A549 treated with ZK216348 at 1 μM for 4 hours (cell line): ENCODE measurements around the gene OR8H3. TPM values are rescaled to one million over a fixed set of nuclear protein-coding genes. Genes with fewer than 3 reads are reported as not detected.

Experiments
- total RNA-seq: library from RNA; stranded (reverse); fragments of 200-300 nt; extraction: Qiagen RNA extraction; gene quantifications from 5 replicates; pipeline ENCODE4 v1.2.3, GENCODE V29; 2022; ENCODE audit warnings: low read depth

OR8H3 gene
- not detected in 5 replicates for total RNA-seq

DNA sequence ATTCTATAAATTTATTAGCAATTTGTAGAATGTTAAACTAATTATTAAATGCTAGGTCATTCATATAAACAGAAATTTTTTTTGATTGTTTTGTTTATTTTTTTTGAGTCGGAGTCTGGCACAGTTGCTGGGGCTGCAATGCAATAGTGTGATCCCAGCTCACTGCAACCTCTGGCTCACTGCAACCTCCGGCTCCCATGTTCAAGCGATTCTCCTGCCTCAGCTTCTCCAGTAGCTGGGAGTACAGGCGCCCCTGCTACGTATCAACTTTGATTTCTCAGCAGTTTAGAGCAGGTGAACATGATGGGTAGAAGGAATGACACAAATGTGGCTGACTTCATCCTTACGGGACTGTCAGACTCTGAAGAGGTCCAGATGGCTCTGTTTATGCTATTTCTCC, at the start of gene OR8H3:
TSS of gene OR8H3 (plus strand) at position 301 of the 400 bp plus-strand sequence. CDS start at position 301, 0 bp downstream.

DNA sequence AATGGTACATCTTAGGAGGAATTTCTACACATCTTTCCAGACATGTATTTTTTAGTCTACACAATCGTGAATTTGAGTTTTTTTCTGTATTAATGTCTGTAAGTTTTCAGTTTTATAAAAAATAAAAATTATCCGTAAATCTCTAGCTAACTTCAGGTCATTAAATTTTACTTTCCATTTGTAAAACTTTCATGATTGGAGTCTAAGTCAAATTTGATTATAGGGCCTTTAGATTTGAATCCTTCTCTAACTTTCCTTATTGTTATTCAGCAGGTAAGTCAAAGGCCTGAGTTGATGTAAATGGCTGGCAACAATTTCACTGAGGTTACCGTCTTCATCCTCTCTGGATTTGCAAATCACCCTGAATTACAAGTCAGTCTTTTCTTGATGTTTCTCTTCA, 29.2 kb upstream of the OR8H3 start, which contains the start of gene OR8I2:
TSS of gene OR8I2 (plus strand) at position 301 of the 400 bp plus-strand sequence. CDS start at position 301, 0 bp downstream.

GRCh38 chr11:56103210-56103737, 18.9 kb upstream of the OR8H3 start, which contains the start of gene OR8H2:
OR8H2 (plus strand) TSS chr11:56103687; CDS start chr11:56105043, 1,356 bp downstream.

DNA sequence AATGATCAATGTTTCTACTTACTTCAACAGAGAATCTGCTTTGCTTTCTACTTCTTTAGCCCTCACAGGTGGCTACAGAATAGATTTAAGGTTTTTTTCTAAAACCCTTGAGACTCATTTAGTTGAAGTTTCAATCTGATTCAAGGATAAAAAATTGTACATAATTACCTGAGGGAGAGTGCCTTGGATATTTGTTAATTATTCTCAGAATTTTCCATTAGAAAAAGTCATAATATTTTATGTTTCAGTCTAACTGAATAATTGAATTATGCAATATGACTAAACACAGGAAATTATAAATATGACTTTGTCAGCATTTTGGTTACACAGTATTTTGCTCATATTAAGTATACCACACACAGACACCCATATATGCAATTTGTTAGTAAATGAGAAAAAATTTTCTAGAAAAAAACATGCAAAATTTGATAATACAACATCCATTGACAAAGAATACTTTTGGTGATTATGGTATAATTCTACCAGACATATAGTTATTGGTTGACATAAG, 18.0 kb downstream of the OR8H3 start, which contains the start of gene OR8J3:
TSS of gene OR8J3 (minus strand) at position 51 of the 511 bp plus-strand sequence. CDS start 2,483 bp downstream, outside the sequence.

DNA sequence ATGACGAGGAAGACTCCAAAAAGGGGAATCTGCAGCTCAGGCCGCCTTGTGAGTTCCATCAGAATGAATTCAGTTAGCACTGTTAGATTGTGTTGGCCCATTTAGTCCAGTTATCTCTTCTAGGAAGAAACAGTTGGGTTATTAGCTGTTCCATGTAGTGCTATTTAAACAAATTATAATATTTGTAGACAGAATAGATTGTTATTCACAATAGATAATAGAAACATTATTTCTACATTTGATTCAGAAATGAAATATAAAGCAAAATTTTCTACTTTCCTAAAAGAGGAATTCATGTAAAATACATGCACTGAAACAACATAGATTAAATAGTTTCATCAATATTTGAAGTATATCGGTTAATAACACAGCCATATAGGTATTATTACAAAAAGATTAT, 38.0 kb downstream of the OR8H3 start, which contains the start of gene OR8K5:
TSS of gene OR8K5 (minus strand) at position 101 of the 400 bp plus-strand sequence. CDS start at position 101, 0 bp downstream.

Other genes with a start within 250 kb of the OR8H3 start
- gene TRIM51, start 239.1 kb upstream of the OR8H3 start, total RNA-seq = not detected in 5 replicates
- gene OR5W2, start 207.8 kb upstream of the OR8H3 start, total RNA-seq = not detected in 5 replicates
- gene OR5I1, start 186.0 kb upstream of the OR8H3 start, total RNA-seq = not detected in 5 replicates
- gene OR10AG1, start 152.4 kb upstream of the OR8H3 start, total RNA-seq = not detected in 5 replicates
- gene OR5F1, start 127.7 kb upstream of the OR8H3 start, total RNA-seq = not detected in 5 replicates
- gene OR5AS1, start 94.7 kb upstream of the OR8H3 start, total RNA-seq = not detected in 5 replicates
- not detected in 5 replicates for gene OR8I2, start 29.1 kb upstream of the OR8H3 start, total RNA-seq
- gene OR8H2, start 18.7 kb upstream of the OR8H3 start, total RNA-seq = not detected in 5 replicates
- not detected in 5 replicates for gene OR8J3, start 17.8 kb downstream of the OR8H3 start, total RNA-seq
- not detected in 5 replicates for gene OR8K5, start 37.9 kb downstream of the OR8H3 start, total RNA-seq
- not detected in 5 replicates for gene OR5J2, start 54.2 kb downstream of the OR8H3 start, total RNA-seq
- gene OR5T2, start 111.9 kb downstream of the OR8H3 start, total RNA-seq = not detected in 5 replicates
- gene OR5T3, start 129.9 kb downstream of the OR8H3 start, total RNA-seq = not detected in 5 replicates
- gene OR5T1, start 151.8 kb downstream of the OR8H3 start, total RNA-seq = not detected in 5 replicates
- not detected in 5 replicates for gene OR8H1, start 169.9 kb downstream of the OR8H3 start, total RNA-seq
- gene OR8K3, start 192.8 kb downstream of the OR8H3 start, total RNA-seq = not detected in 5 replicates
- not detected in 5 replicates for gene OR8K1, start 223.7 kb downstream of the OR8H3 start, total RNA-seq
- gene OR8J1, start 231.9 kb downstream of the OR8H3 start, total RNA-seq = not detected in 5 replicates